Panc1 (cell line): ENCODE results near the gene NTRK1. TPM values are rescaled to one million over a fixed set of nuclear protein-coding genes. Genes with fewer than 3 reads are reported as not detected.

Source experiments
- ATAC-seq: fragments of 200-7000 bp; cut with Tn5 transposase; 2 replicates; pipeline ENCODE4 v1.9.1; 2020; ENCODE audit warnings: mild to moderate bottlenecking, moderate library complexity
- BruUV-seq: library from RNA; stranded (reverse); fragments of 400-500 nt; replicated peaks from 2 replicates; lab custom pipeline; 2021; lab: Mats Ljungman, UMichigan
- CTCF ChIA-PET: fragments of 300-600 bp; sonication (Branson Sonifier 250); formaldehyde crosslinking; loops from one replicate; lab custom pipeline; 2022; ENCODE audit warnings: antibody characterized with exemption; lab: Charles Lee
- POLR2A ChIA-PET: fragments of 300-600 bp; sonication (Branson Sonifier 250); formaldehyde crosslinking; loops from one replicate; lab custom pipeline; 2022; ENCODE audit warnings: antibody characterized with exemption; lab: Charles Lee
- DNase-seq: peaks from one replicate; pipeline ENCODE4 v3.0.0-alpha.2; 2010; ENCODE audit warnings: low read depth, low spot score
- H3K27ac ChIP-seq: 2 replicates; pipeline ENCODE4 v1.5.1; 2011; ENCODE audit warnings: mild to moderate bottlenecking, low read length, inconsistent platforms
- H3K27me3 ChIP-seq: fragments of 200-500 bp; sonication (Bioruptor generic); 2 replicates; pipeline ENCODE4 v1.6.0; 2014; ENCODE audit warnings: low read length, inconsistent platforms; ENCODE audit not compliant: control insufficient read depth, insufficient read depth
- H3K36me3 ChIP-seq: fragments of 200-500 bp; sonication (Bioruptor generic); 2 replicates; pipeline ENCODE4 v1.5.1; 2014; ENCODE audit warnings: inconsistent platforms, mild to moderate bottlenecking, low read length, moderate library complexity; ENCODE audit not compliant: control insufficient read depth, insufficient read depth
- H3K4me1 ChIP-seq: 2 replicates; pipeline ENCODE4 v1.5.1; 2011; ENCODE audit warnings: inconsistent platforms, mild to moderate bottlenecking, low read length, moderate library complexity; ENCODE audit not compliant: control insufficient read depth, insufficient read depth
- H3K4me3 ChIP-seq, 2 experiments: 2 replicates each; pipeline ENCODE4 v1.5.1; 2011 to 2012; ENCODE audit warnings: low read depth in 2 of 2, low read length in 2 of 2, mild to moderate bottlenecking in 2 of 2, inconsistent platforms in 1 of 2, moderate library complexity in 1 of 2
- H3K9me3 ChIP-seq: fragments of 200-500 bp; sonication (Bioruptor generic); 2 replicates; pipeline ENCODE4 v1.5.1; 2014; ENCODE audit warnings: low read depth, mild to moderate bottlenecking, inconsistent platforms, low read length, moderate library complexity; ENCODE audit not compliant: control insufficient read depth, insufficient read depth
- CTCF ChIP-seq: fragments of 450-650 bp; IDR thresholded peaks from 2 replicates; pipeline ENCODE4 v1.5.1; 2017; ENCODE audit warnings: mild to moderate bottlenecking
- POLR2AphosphoS5 ChIP-seq: IDR thresholded peaks from 2 replicates; pipeline ENCODE4 v1.6.1; 2012; ENCODE audit warnings: mild to moderate bottlenecking, low read depth, low read length, moderate library complexity
- REST ChIP-seq, 2 experiments: IDR thresholded peaks; 2 replicates each; pipeline ENCODE4 v1.6.1; 2011 to 2012; ENCODE audit warnings: low read depth in 2 of 2, control low read depth in 1 of 2, low read length in 1 of 2, mild to moderate bottlenecking in 1 of 2, moderate library complexity in 1 of 2; ENCODE audit not compliant: insufficient read depth in 1 of 2
- SIN3A ChIP-seq: IDR thresholded peaks from 2 replicates; pipeline ENCODE4 v1.6.1; 2012; ENCODE audit warnings: low read depth, mild to moderate bottlenecking, low read length, moderate library complexity, borderline replicate concordance; ENCODE audit not compliant: insufficient read depth
- TCF7L2 ChIP-seq: IDR thresholded peaks from 2 replicates; pipeline ENCODE4 v1.6.1; 2011; ENCODE audit warnings: mild to moderate bottlenecking, low read depth, low read length, inconsistent platforms
- in situ Hi-C: cut with HindIII; loops from 2 replicates; pipeline ENCODE4 v1.10.0; 2016; ENCODE audit warnings: low sequenced_read_pairs, low pct_unique_long_range_greater_than_20kb
- intact Hi-C: fragments of 100-400 bp; cut with micrococcal nuclease; formaldehyde crosslinking; loops from one replicate; pipeline ENCODE4 v1.10.0; 2022; ENCODE audit not compliant: unreplicated experiment
- total RNA-seq: library from RNA; stranded (reverse); gene quantifications from one replicate; pipeline ENCODE4 v1.2.1, GENCODE V29; 2021; ENCODE audit not compliant: unreplicated experiment

NTRK1 gene
- total RNA-seq, 1 experiment from 2014 or later = 0.21 TPM

- no peak for ATAC-seq
- intact Hi-C loops (no loop called here), in situ Hi-C loops (no loop called here)
- no peaks in the 10 kb centered on the region for H3K27me3 ChIP-seq
- ChIA-PET CTCF (interaction anchor here (0.6 kb wide), 2 partner anchors 13 to 53 kb away, joined by 3 to 5 read pairs; no protein-coding TSS in a partner anchor), POLR2A (no interaction called here)
- H3K9me3 ChIP-seq = no peaks in the 10 kb centered on the region
- H3K27ac ChIP-seq = no peak overlapping the region
- TF ChIP-seq CTCF = no peak
- no peak for TF ChIP-seq SIN3A
- TF ChIP-seq POLR2AphosphoS5 = no peak
- TF ChIP-seq TCF7L2 = no peak
- no peak for TF ChIP-seq REST (IDR thresholded peaks at IDR 0.05; ENCODE audit: insufficient read depth in 1 of 2, low read depth in 2 of 2, low read length in 1 of 2)
- no peaks in the 10 kb centered on the region for H3K36me3 ChIP-seq
- no peaks in the 10 kb centered on the region; the same call in 1 of the 2 replicates for H3K4me1 ChIP-seq
- BruUV-seq = no TSS peak
- no peak for DNase-seq
- H3K4me3 ChIP-seq = no peak overlapping the region
Observed at GRCh38 chr1:156885314-156885713, 24.6 kb downstream of the NTRK1 start.

GRCh38 chr1:156885880-156886355 lies 25.3 kb downstream of the NTRK1 start:
- BruUV-seq = no TSS peak
- H3K27ac ChIP-seq = no peak overlapping the region
- no peaks in the 10 kb centered on the region; the same call in 1 of the 2 replicates for H3K4me1 ChIP-seq
- CTCF ChIA-PET = no interaction called here
- intact Hi-C loops = no loop called here
- in situ Hi-C loops = no loop called here
- POLR2A ChIA-PET = no interaction called here
- H3K36me3 ChIP-seq = no peaks in the 10 kb centered on the region
- ATAC-seq (no peak), DNase-seq (no peak)
- H3K9me3 ChIP-seq = no peaks in the 10 kb centered on the region
- no peak for TF ChIP-seq CTCF
- no peaks in the 10 kb centered on the region for H3K27me3 ChIP-seq
- H3K4me3 ChIP-seq = no peak overlapping the region
